ENCODE results near the gene SERINC3.

- TF ChIP-seq POLR2A (IDR thresholded peaks at IDR 0.05) (no peak), CTCF (IDR thresholded peaks at IDR 0.05) (no peak), POLR2AphosphoS5 (IDR thresholded peaks at IDR 0.05) (no peak)
Observed at GRCh38 chr20:44495802-44496481, 25.9 kb downstream of the SERINC3 start.

All from breast epithelium (tissue), 3 donors.